ENCODE measurements around the gene UBE3C.
"Not testable (repeated sequence)": the region's sequence is repeated elsewhere in the genome, so short reads cannot be mapped to it uniquely, and the experiment has no call there.

The UBE3C gene

DNA sequence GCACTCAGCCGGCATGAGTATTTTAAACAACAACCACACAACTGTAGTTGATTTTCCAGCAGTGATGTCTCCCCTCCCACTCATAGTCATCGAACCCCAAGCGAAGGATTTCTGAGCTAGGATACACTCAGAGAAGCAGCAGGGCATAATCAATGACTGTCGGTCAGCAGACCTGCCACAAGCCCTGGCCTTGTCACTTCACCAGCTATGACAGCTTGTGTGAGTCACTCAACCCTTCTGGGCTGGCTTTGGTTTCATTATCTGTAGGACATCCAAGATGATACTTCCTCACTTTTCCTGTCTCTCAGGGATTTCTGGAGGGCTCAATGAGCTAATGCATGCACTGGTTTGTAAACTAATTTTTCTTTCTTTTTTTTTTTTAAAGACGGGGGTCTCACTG, 22.0 kb upstream of the UBE3C start:
- no peaks in the 10 kb centered on the region for H3K4me1 ChIP-seq (ENCODE audit: control insufficient read depth, insufficient read depth, low read length)
- H3K27me3 ChIP-seq (replicated peaks; ENCODE audit: control insufficient read depth, insufficient read depth, low read length), result peaks cover 10% of the 10 kb centered on the region

DNA sequence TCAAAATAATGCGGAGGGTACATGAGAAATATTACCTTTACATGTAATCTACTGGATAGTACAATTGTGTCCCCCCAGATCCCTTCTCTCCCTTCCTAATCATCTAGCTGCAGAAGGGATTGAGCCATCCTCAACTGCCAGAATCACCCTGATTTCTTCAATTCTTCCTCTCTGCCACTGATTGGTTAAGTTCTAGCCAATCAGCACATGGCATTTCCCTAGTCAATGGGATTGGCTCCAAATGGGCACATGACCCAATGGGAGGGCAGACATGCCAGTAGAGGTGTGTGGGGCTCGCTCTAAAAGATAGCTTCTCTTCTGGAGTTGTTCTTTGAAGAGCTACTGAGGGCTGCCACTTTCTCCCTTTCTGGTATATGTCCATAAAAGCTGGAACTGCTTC, 20.9 kb upstream of the UBE3C start:
- Histone ChIP-seq H3K9ac (ENCODE audit: low read length) (no peak overlapping the region), H3K9me3 (ENCODE audit: control insufficient read depth, low read length) (no peaks in the 10 kb centered on the region), H3K27me3 (replicated peaks; ENCODE audit: control insufficient read depth, insufficient read depth, low read length) (peaks cover 10% of the 10 kb centered on the region), H3K4me3 (ENCODE audit: low read length) (no peak overlapping the region), H3K36me3 (ENCODE audit: control insufficient read depth, insufficient read depth, low read length, severe bottlenecking) (no peaks in the 10 kb centered on the region), H3K4me1 (ENCODE audit: control insufficient read depth, insufficient read depth, low read length) (no peaks in the 10 kb centered on the region)
- no peak for DNase-seq (ENCODE audit: low read depth)

More for the DNA sequence above, 22.0 kb upstream of the UBE3C start:
- Histone ChIP-seq H3K4me3 (ENCODE audit: low read length) (no peak overlapping the region), H3K36me3 (ENCODE audit: control insufficient read depth, insufficient read depth, low read length, severe bottlenecking) (no peaks in the 10 kb centered on the region), H3K9me3 (ENCODE audit: control insufficient read depth, low read length) (peaks cover 4% of the 10 kb centered on the region), H3K9ac (ENCODE audit: low read length) (no peak overlapping the region)
- DNase-seq (ENCODE audit: low read depth), result no peak

DNA sequence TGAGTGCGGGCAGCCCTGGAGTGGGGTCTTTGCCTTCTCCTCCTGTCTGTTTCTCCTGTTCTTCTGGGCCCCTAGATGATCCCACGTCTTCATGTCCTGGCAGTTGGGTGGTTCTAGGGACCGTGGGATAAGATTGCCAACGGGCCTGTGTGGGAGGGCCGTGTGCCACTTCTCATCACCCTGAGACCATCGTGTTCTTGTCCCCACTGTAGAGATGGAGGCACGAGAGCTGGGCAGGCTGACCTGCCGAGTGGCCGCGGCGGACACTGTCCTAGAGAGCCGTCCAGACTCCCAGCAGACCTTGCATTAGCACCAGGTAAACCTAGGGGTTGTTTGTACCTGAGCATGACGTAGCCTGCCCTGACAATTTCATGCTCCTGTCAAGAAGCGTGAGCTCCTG, 18.5 kb upstream of the UBE3C start:
- Histone ChIP-seq H3K36me3 (ENCODE audit: control insufficient read depth, insufficient read depth, low read length, severe bottlenecking) (no peaks in the 10 kb centered on the region), H3K4me3 (ENCODE audit: low read length) (no peak overlapping the region), H3K4me1 (ENCODE audit: control insufficient read depth, insufficient read depth, low read length) (no peaks in the 10 kb centered on the region), H3K27me3 (replicated peaks; ENCODE audit: control insufficient read depth, insufficient read depth, low read length) (peaks cover 5% of the 10 kb centered on the region), H3K9ac (ENCODE audit: low read length) (no peak overlapping the region), H3K9me3 (ENCODE audit: control insufficient read depth, low read length) (no peaks in the 10 kb centered on the region)
- no peak for DNase-seq (ENCODE audit: low read depth)

DNA sequence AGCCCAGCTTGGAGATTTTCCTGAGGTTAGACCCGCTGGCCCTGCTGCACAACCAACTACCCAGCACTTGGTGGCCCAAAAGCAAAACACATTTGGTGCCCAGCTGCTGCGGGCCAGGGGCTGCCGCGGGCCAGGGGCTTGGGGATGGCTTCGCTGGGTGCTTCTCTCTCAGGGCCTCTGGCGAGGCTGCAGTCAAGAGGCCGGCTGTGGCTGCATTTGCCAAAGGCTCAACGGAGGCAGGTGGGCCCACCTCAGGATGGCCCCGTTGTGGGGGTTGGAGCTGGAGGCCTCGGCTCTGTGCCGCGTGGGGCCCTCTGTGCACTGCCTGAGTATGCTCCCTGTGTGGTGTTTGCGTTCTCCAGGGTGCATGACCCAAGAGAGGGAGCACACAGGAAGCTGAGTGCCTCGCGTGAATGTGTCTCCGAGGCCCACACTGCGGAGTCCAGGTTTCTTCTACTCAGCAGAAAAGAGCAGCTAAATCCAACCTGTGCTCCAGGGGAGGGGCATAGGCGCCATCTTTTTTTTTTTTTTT, 17.5 kb upstream of the UBE3C start:
- H3K9ac ChIP-seq (ENCODE audit: low read length), result no peak overlapping the region
- no peak overlapping the region for H3K4me3 ChIP-seq (ENCODE audit: low read length)
- H3K27me3 ChIP-seq (replicated peaks; ENCODE audit: control insufficient read depth, insufficient read depth, low read length), result peaks cover 5% of the 10 kb centered on the region
- no peaks in the 10 kb centered on the region for H3K36me3 ChIP-seq (ENCODE audit: control insufficient read depth, insufficient read depth, low read length, severe bottlenecking)
- no peaks in the 10 kb centered on the region for H3K9me3 ChIP-seq (ENCODE audit: control insufficient read depth, low read length)
- no peak for DNase-seq (ENCODE audit: low read depth)
- H3K4me1 ChIP-seq (ENCODE audit: control insufficient read depth, insufficient read depth, low read length), result no peaks in the 10 kb centered on the region

DNA sequence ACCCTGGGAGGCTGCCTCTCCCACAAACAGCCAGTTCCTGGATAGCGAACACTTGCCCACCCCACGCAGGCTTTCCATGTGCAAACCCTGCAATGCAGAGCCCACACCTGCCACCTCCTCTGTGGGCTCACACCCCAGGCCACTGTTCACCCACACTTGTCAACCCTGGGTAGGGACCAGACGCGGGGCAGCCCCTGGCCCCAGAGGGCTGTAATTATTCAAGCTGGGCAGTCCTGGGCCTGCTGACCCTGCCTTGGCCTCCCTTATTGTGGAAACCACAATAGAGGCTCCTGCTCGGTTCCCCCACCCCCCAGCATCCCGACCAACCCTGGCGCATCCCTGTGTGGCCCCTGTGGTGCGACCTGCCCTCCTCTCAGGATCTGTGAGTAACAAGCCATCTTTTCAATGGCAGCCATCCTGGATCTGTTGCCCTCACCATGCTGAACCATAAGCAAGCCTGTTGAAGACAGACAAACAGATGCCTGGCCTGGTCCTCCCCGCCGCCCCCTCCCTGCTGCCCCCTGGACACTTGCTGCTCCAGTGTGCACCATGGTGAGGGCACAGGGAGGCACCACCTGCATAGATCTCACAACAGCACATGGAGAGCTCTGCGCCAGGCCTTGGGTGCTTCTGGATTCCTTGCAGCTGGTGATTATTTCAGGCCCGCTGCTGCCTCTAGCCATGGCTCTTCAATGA, 15.8 kb upstream of the UBE3C start:
- H3K9me3 ChIP-seq (ENCODE audit: control insufficient read depth, low read length), result no peaks in the 10 kb centered on the region
- H3K4me1 ChIP-seq (ENCODE audit: control insufficient read depth, insufficient read depth, low read length), result no peaks in the 10 kb centered on the region
- DNase-seq (ENCODE audit: low read depth), result no peak
- H3K9ac ChIP-seq (ENCODE audit: low read length), result no peak overlapping the region
- H3K4me3 ChIP-seq (ENCODE audit: low read length), result no peak overlapping the region
- H3K27me3 ChIP-seq (replicated peaks; ENCODE audit: control insufficient read depth, insufficient read depth, low read length), result peaks cover 13% of the 10 kb centered on the region
- H3K36me3 ChIP-seq (ENCODE audit: control insufficient read depth, insufficient read depth, low read length, severe bottlenecking), result no peaks in the 10 kb centered on the region

DNA sequence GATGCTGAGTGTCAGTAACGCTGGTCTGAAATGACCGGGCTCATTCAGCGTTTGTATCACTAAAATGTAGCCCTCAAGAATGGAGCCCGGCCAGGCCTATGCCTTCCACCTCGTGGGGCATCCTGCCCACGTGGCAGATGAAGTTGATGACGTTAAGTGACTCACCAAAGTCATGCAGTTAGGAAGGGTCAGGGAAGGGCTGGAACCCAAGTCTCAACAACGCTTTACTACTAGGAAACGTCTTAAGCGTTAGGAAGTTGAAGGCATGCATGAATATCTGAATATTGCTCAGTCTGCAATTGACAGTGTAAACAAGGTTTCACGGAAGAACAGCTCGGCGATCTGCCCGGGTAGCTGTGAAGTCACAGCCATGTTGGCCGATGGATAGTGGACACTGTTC, 14.0 kb upstream of the UBE3C start:
- no peaks in the 10 kb centered on the region for H3K9me3 ChIP-seq (ENCODE audit: control insufficient read depth, low read length)
- no peak for DNase-seq (ENCODE audit: low read depth)
- no peaks in the 10 kb centered on the region for H3K4me1 ChIP-seq (ENCODE audit: control insufficient read depth, insufficient read depth, low read length)
- H3K9ac ChIP-seq (ENCODE audit: low read length), result no peak overlapping the region
- no peaks in the 10 kb centered on the region for H3K36me3 ChIP-seq (ENCODE audit: control insufficient read depth, insufficient read depth, low read length, severe bottlenecking)
- no peak overlapping the region for H3K4me3 ChIP-seq (ENCODE audit: low read length)
- H3K27me3 ChIP-seq (replicated peaks; ENCODE audit: control insufficient read depth, insufficient read depth, low read length), result peaks cover 13% of the 10 kb centered on the region

DNA sequence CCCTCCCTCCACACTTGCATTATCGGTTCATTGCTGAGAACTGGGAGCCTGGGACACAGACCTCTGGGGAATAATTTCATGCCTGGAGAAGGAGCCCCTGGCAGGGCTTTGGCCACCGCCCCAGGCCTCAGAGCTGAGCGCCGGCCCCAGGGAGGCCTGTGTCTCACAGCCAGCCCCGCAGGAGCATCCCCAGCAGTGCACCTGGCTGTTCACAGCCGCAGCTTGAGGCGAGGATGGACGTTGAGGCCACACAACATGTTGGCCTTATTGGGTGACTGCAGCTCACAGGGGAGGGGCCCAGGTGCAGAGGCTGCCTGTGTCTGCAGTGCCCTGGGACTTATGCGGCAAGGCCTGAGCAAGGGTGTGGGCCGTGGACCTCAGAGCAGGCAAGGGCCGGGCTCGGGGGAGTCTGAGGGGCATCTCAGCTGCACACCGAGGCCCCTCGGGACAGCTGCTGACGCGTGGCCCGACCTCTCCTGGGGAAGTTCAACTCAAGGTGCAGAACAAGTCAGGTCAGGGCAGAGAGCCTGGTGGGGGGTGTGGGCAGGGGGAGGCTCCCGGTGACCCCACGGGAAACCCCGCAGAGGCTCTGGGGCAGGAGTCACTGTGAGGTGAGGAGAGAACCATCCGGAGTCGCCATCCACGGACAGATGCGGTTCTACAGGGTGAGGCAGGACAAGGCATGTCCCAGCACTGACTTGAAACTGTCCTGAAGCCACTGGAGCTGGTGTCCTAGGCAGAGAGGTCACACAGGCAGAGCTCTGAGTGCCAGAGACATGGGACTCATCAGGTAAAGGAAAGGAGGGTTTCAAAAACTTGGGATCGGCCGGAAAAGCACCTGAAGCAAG, 13.1 kb upstream of the UBE3C start:
- no peak overlapping the region for H3K9ac ChIP-seq (ENCODE audit: low read length)
- no peak for DNase-seq (ENCODE audit: low read depth)
- no peaks in the 10 kb centered on the region for H3K36me3 ChIP-seq (ENCODE audit: control insufficient read depth, insufficient read depth, low read length, severe bottlenecking)
- H3K4me1 ChIP-seq (ENCODE audit: control insufficient read depth, insufficient read depth, low read length), result no peaks in the 10 kb centered on the region
- peaks cover 13% of the 10 kb centered on the region for H3K27me3 ChIP-seq (replicated peaks; ENCODE audit: control insufficient read depth, insufficient read depth, low read length)
- no peaks in the 10 kb centered on the region for H3K9me3 ChIP-seq (ENCODE audit: control insufficient read depth, low read length)
- H3K4me3 ChIP-seq (ENCODE audit: low read length), result no peak overlapping the region

DNA sequence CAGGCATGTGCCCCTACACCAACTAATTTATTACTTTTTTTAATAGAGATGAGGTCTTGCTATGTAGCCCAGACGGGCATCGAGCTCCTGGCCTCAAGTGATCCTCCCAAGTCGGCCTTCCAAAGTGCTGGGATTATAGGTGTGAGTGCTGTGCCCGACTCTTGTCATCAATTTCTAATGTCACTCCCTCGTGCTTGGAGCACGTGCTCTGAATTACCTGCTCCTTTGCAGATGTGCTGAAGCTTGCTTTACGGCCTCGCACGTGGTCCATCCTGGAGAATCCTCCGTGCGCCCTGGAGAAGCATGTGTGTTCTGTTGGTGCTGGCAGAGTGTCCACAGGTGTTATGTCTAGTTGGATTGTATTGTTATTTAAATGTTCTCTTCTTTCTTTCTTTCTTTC, 11.8 kb upstream of the UBE3C start:
- no peak overlapping the region for H3K4me3 ChIP-seq (ENCODE audit: low read length)

DNA sequence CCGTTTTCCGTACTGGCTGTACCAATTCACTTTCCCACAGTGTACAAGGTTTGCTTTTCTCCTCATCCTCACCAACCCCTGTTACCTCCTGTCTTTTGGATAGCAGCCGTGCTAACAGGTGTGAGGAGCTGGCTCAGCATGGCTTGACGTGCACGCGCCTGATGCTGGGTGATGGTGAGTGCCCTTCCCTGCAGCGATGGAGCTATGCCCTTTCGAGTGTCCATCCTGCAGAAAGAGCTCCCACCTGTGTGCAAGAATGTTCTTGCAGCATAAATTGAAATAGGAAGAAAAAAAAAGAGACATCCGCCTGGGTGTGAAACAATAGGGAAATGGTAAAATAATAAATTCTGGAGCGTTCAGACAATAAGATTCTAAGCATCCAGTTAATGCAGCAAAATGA, 9.5 kb upstream of the UBE3C start:
- no peak for DNase-seq (ENCODE audit: low read depth)
- Histone ChIP-seq H3K27me3 (replicated peaks; ENCODE audit: control insufficient read depth, insufficient read depth, low read length) (peaks cover 19% of the 10 kb centered on the region), H3K4me1 (ENCODE audit: control insufficient read depth, insufficient read depth, low read length) (no peaks in the 10 kb centered on the region), H3K36me3 (ENCODE audit: control insufficient read depth, insufficient read depth, low read length, severe bottlenecking) (no peaks in the 10 kb centered on the region), H3K9me3 (ENCODE audit: control insufficient read depth, low read length) (no peaks in the 10 kb centered on the region), H3K9ac (ENCODE audit: low read length) (no peak overlapping the region), H3K4me3 (ENCODE audit: low read length) (no peak overlapping the region)

More for the DNA sequence above, 11.8 kb upstream of the UBE3C start:
- Histone ChIP-seq H3K4me1 (ENCODE audit: control insufficient read depth, insufficient read depth, low read length) (no peaks in the 10 kb centered on the region), H3K9me3 (ENCODE audit: control insufficient read depth, low read length) (no peaks in the 10 kb centered on the region), H3K9ac (ENCODE audit: low read length) (no peak overlapping the region), H3K27me3 (replicated peaks; ENCODE audit: control insufficient read depth, insufficient read depth, low read length) (peaks cover 19% of the 10 kb centered on the region), H3K36me3 (ENCODE audit: control insufficient read depth, insufficient read depth, low read length, severe bottlenecking) (no peaks in the 10 kb centered on the region)
- DNase-seq (ENCODE audit: low read depth), result no peak

DNA sequence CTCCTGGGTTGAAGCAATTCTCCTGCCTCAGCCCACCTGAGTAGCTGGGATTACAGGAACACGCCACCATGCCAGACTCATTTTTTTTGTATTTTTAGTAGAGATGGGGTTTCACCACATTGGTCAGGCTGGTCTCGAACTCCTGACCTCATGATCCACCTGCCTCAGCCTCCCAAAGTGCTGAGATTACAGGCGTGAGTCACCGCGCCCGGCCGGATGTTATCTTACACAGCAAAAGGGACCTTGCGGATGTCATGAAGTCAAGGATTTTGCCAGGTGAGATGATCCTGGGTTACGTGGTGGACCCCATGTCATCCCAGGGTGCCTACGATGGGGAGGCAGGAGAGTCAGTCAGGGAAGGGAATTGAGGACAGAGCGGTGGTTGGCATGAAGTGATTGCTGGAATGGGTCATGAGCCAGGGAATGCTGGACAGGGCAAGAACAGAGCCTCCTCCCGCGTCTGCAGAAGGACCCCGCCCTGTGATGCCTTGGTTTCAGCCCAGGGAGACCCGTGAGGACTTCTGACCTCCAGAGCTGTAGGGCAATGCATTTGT, 8.7 kb upstream of the UBE3C start:
- Histone ChIP-seq H3K9ac (ENCODE audit: low read length) (no peak overlapping the region), H3K9me3 (ENCODE audit: control insufficient read depth, low read length) (no peaks in the 10 kb centered on the region)

DNA sequence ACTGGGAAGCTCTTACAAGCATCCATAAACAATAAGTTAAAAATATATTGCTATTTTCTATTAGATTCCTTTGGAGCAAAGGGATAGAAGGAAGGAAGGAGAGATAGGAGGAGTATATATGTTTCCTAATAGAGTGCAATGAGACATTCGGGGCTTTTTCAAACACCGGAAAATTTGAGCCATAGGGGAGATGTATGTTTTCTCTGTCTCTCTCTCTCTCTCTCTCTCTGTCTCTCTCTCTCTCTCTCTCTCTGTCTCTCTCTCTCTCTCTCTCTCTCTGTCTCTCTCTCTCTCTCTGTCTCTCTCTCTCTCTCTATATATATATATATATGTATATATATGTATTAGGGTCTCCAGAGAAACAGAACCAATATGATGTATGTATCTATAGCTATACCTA, 7.9 kb upstream of the UBE3C start:
- not testable (repeated sequence) for H3K4me3 ChIP-seq (ENCODE audit: low read length); H3K9me3 ChIP-seq (ENCODE audit: control insufficient read depth, low read length); H3K9ac ChIP-seq (ENCODE audit: low read length); DNase-seq (ENCODE audit: low read depth); H3K36me3 ChIP-seq (ENCODE audit: control insufficient read depth, insufficient read depth, low read length, severe bottlenecking); H3K4me1 ChIP-seq (ENCODE audit: control insufficient read depth, insufficient read depth, low read length)
- H3K27me3 ChIP-seq (replicated peaks; ENCODE audit: control insufficient read depth, insufficient read depth, low read length), result peaks cover 19% of the 10 kb centered on the region

More for the DNA sequence above, 8.7 kb upstream of the UBE3C start:
- Histone ChIP-seq H3K4me3 (ENCODE audit: low read length) (no peak overlapping the region), H3K4me1 (ENCODE audit: control insufficient read depth, insufficient read depth, low read length) (no peaks in the 10 kb centered on the region), H3K27me3 (replicated peaks; ENCODE audit: control insufficient read depth, insufficient read depth, low read length) (peaks cover 19% of the 10 kb centered on the region), H3K36me3 (ENCODE audit: control insufficient read depth, insufficient read depth, low read length, severe bottlenecking) (no peaks in the 10 kb centered on the region)
- DNase-seq (ENCODE audit: low read depth), result no peak

Data from adipocyte (in vitro differentiated cells).